Inferior parietal cortex (tissue), 1 donor: ENCODE measurements around the gene PDCD1LG2.

Source experiments
- DNase-seq: peaks from one replicate; pipeline ENCODE4 v3.0.0-alpha.2; 2016; ENCODE audit errors: extremely low spot score

PDCD1LG2 gene

GRCh38 chr9:5531101-5531882 is 21.0 kb downstream of the PDCD1LG2 start:
- DNase-seq = no peak

GRCh38 chr9:5532306-5532705 is 22.0 kb downstream of the PDCD1LG2 start:
- no peak for DNase-seq

- DNase-seq = no peak
Measured at GRCh38 chr9:5532790-5533189, 22.5 kb downstream of the PDCD1LG2 start.

GRCh38 chr9:5536684-5537083 is 26.4 kb downstream of the PDCD1LG2 start:
- DNase-seq = no peak

GRCh38 chr9:5543875-5544702 is 33.8 kb downstream of the PDCD1LG2 start:
- DNase-seq = no peak

- DNase-seq = no peak
Measured at GRCh38 chr9:5549658-5550650, 39.6 kb downstream of the PDCD1LG2 start.

GRCh38 chr9:5551368-5552150 is 41.2 kb downstream of the PDCD1LG2 start:
- DNase-seq = no peak

GRCh38 chr9:5552301-5552700 is 42.0 kb downstream of the PDCD1LG2 start:
- no peak for DNase-seq

GRCh38 chr9:5553211-5553610 is 42.9 kb downstream of the PDCD1LG2 start:
- DNase-seq = no peak

GRCh38 chr9:5554254-5554653 is 43.9 kb downstream of the PDCD1LG2 start:
- DNase-seq = no peak

- DNase-seq = no peak
Measured at GRCh38 chr9:5556101-5556705, 45.9 kb downstream of the PDCD1LG2 start.

- peak; percentile 12 for DNase-seq
Measured at GRCh38 chr9:5557606-5558587, 47.6 kb downstream of the PDCD1LG2 start.

- DNase-seq = no peak
Measured at GRCh38 chr9:5559659-5560058, 49.3 kb downstream of the PDCD1LG2 start.

- DNase-seq = no peak
Measured at GRCh38 chr9:5560443-5561100, 50.2 kb downstream of the PDCD1LG2 start.

GRCh38 chr9:5561828-5562488 is 51.6 kb downstream of the PDCD1LG2 start:
- DNase-seq = no peak

GRCh38 chr9:5562806-5563416 is 52.6 kb downstream of the PDCD1LG2 start:
- no peak for DNase-seq

- DNase-seq = no peak
Measured at GRCh38 chr9:5563417-5563815, 53.1 kb downstream of the PDCD1LG2 start.

GRCh38 chr9:5563886-5564285 is 53.6 kb downstream of the PDCD1LG2 start:
- no peak for DNase-seq
